Fibroblast of villous mesenchyme (primary cell): ENCODE data around the gene PNPLA3. TPM values are rescaled to one million over a fixed set of nuclear protein-coding genes. Genes with fewer than 3 reads are reported as not detected.
"Not testable (repeated sequence)": the region's sequence is repeated elsewhere in the genome, so short reads cannot be mapped to it uniquely, and the experiment has no call there.

Experiments used
- DNase-seq: peaks from one replicate; pipeline ENCODE4 v3.0.0-alpha.2; 2010; ENCODE audit warnings: low read depth
- H3K4me3 ChIP-seq: 2 replicates; pipeline ENCODE4 v1.5.1; 2011; ENCODE audit warnings: low read depth, mild to moderate bottlenecking, low read length
- CTCF ChIP-seq: IDR thresholded peaks from 2 replicates; pipeline ENCODE4 v1.5.1; 2012; ENCODE audit warnings: low read depth, mild to moderate bottlenecking, low read length; ENCODE audit not compliant: insufficient read depth
- total RNA-seq: library from RNA; depleted of rRNA; stranded (reverse); fragments of >200 nt; gene quantifications from 2 replicates; pipeline ENCODE4 v1.2.3, GENCODE V29; 2012

The PNPLA3 gene
- total RNA-seq, 1 donor: 8.2 TPM

DNA sequence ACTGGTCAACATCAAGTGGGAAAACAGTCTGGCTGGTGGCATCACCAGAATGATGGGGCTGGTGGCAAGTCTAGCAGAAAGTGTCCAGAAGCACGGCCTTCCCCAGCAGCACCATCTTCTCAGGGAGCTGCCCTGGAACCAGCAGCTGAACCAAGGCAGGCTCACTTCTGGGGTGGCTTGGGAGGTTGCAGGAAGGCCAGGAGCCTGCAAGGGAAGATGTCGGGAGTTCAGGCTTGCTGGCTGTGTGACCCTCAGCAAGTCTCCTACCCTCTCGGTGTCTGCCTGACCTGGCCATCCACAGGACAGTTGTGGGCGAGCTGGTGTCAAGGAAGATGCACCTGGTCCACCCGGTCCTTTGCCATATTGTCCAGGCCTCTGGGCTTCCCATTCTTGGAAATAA lies 29.5 kb upstream of the PNPLA3 start:
- no peak overlapping the region for H3K4me3 ChIP-seq

DNA sequence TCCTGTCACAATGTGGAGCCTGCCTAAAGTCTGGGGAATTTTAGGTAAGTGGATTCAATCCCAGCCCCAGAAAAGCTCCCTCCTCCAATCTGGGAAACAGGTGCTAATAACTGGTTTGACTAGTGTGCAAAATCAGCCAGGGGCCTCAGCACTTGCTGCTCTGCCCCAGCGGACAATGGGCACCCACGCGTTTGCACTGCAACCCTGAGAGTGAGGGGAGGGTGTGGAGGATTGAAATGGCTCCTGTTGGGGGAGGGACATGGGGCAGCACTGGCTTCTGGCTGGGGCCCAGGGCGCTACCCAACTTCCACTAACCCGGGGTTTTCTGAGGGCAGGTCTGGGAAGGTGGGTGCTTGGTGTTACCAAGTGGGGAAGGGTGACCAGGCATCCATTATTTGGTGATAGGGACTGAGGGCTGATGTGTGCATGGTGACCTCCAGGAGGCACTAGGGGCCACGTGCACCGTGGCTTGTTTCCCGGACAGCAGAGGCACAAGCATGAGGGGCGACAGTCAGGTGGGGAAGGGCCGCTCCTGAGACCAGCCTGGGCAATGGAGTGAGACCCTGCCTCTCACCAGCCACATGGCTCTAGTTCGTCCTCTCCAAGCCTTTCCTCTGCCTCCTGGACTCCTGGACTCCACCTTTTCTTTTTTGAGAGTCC lies 27.5 kb upstream of the PNPLA3 start:
- no peak overlapping the region for H3K4me3 ChIP-seq
- no peak for TF ChIP-seq CTCF
- DNase-seq: no peak

More for the DNA sequence above, 29.5 kb upstream of the PNPLA3 start:
- no peak for DNase-seq
- TF ChIP-seq CTCF: no peak

DNA sequence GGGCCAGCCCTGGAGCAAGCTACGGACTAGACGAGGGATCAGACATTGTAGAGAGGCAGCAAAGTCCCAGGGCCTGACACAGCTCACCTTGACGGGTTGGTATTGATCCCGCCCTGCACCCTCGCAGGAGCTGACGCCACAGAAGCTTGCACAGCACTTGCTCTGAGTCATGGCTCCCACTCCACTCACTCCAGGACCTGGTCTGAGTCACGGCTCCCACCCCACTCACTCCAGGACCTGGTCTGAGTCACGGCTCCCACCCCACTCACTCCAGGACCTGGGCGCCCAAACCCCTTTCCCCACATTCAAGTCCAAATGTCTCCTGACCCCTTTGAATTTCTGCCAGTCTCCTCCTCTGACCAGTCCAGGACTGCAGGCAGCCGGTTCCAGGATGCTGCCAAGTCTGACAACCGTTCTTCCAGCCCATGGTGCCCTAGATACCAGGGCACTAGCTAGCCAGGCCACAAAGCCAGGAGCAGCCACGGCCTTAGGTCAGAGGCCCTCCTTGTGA lies 25.8 kb upstream of the PNPLA3 start:
- TF ChIP-seq CTCF: no peak
- no peak overlapping the region for H3K4me3 ChIP-seq
- DNase-seq: peak; percentile 18

- DNase-seq: no peak
- no peak for TF ChIP-seq CTCF
- H3K4me3 ChIP-seq: no peak overlapping the region
These were observed 23.4 kb upstream of the PNPLA3 start for GRCh38 chr22:43900206-43900605.

DNA sequence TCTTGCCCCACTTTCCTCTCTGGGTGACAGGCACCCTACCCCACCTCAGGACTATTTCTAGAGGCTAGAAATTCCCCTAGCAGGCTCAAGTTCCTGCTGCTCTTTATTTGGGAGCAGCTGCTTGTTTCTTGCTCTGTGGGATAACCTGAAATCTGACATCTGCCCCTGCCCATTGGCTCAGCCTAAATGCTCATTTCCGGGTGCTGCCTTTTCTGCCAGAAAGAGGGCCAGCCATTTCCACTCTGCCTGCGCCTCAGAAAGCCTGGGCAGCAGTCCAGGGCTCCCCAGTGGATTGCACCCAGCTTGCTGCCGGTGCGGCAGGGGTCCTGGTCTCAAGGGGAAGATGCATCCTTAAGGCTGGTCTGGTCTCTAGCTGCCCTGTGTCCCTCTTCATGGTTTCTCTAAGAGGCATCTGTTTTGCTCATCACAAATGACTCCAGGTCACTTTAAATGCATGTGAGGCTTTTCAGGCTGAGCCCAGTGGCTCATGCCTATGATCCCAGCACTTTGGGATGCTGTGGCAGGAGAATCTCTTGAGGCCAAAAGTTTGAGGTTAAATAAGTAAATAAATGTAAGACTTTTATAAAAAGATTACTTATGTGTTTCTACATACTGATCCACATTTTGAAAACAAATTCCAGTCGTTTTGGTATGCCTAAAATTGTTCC lies 21.5 kb upstream of the PNPLA3 start:
- peak; percentile 68 for DNase-seq
- no peak for TF ChIP-seq CTCF
- no peak overlapping the region for H3K4me3 ChIP-seq

- not testable (repeated sequence) for DNase-seq, H3K4me3 ChIP-seq
These were observed 20.6 kb upstream of the PNPLA3 start for GRCh38 chr22:43903033-43903432.

- not testable (repeated sequence) for DNase-seq, H3K4me3 ChIP-seq
- peak; percentile 42 for TF ChIP-seq CTCF
These were observed 19.2 kb upstream of the PNPLA3 start for GRCh38 chr22:43904412-43904811.
